ENCODE measurements around the gene CEP70. TPM values are rescaled to one million over a fixed set of nuclear protein-coding genes. Genes with fewer than 3 reads are reported as not detected.
A peak's percentile ranks its signal among the peaks of the same experiment; 100 is the strongest.
"Not testable (repeated sequence)": the region's sequence is repeated elsewhere in the genome, so short reads cannot be mapped to it uniquely, and the experiment has no call there.

The CEP70 gene
- total RNA-seq, 1 donor from 2014 or later, result 101 TPM

DNA sequence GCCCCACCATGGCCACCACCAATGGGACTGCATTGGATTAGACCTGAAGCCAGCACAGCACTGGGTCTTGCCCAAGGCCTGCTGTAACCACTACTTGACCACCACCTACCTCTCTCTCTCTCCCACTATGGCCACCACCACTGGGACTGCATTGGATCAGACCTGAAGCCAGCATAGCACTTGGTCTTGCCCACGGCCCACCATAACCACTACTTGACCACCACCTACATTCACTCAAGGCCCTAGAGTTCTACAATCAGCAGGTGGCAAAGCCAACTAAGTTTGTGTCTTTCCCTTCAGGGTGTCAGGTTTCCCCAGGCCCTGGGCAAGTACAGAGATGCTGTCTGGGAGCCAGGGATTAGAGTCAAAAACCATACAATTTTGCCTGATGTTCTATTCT lies 102.1 kb downstream of the CEP70 start:
- H3K27me3 Mint-ChIP-seq (ENCODE audit: insufficient read depth, low read depth), result peaks cover 2% of the 10 kb centered on the region
- peaks cover 8% of the 10 kb centered on the region for H3K36me3 Mint-ChIP-seq
- no peak for DNase-seq (ENCODE audit: low spot score)
- no peaks in the 10 kb centered on the region for H4K20me1 ChIP-seq (ENCODE audit: low read depth)
- H3F3A ChIP-seq (ENCODE audit: low read depth), result no peaks in the 10 kb centered on the region
- H3K4me1 ChIP-seq, result no peaks in the 10 kb centered on the region
- H3K27me3 ChIP-seq, result no peaks in the 10 kb centered on the region
- no peak overlapping the region for H2AFZ ChIP-seq (replicated peaks)
- peaks cover 21% of the 10 kb centered on the region for H3K9me3 Mint-ChIP-seq
- no peak overlapping the region for H3K27ac Mint-ChIP-seq
- H3K27ac ChIP-seq, result no peak overlapping the region
- no peak overlapping the region for H3K4me3 Mint-ChIP-seq
- no peaks in the 10 kb centered on the region for H3K36me3 ChIP-seq
- H3K4me1 Mint-ChIP-seq, result no peaks in the 10 kb centered on the region
- H3K79me2 ChIP-seq (ENCODE audit: low read depth), result no peaks in the 10 kb centered on the region
- H3K9me3 ChIP-seq (ENCODE audit: low read depth), result no peaks in the 10 kb centered on the region
- H3K4me3 ChIP-seq, result no peak overlapping the region
- TF ChIP-seq EZH2phosphoT487 (IDR thresholded peaks at IDR 0.05) (no peak), EZH2 (IDR thresholded peaks at IDR 0.05) (no peak)
- TF ChIP-seq, protein P1, sequence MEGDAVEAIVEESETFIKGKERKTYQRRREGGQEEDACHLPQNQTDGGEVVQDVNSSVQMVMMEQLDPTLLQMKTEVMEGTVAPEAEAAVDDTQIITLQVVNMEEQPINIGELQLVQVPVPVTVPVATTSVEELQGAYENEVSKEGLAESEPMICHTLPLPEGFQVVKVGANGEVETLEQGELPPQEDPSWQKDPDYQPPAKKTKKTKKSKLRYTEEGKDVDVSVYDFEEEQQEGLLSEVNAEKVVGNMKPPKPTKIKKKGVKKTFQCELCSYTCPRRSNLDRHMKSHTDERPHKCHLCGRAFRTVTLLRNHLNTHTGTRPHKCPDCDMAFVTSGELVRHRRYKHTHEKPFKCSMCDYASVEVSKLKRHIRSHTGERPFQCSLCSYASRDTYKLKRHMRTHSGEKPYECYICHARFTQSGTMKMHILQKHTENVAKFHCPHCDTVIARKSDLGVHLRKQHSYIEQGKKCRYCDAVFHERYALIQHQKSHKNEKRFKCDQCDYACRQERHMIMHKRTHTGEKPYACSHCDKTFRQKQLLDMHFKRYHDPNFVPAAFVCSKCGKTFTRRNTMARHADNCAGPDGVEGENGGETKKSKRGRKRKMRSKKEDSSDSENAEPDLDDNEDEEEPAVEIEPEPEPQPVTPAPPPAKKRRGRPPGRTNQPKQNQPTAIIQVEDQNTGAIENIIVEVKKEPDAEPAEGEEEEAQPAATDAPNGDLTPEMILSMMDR (IDR thresholded peaks at IDR 0.05), result no peak
- H3K4me2 ChIP-seq, result no peak overlapping the region
- no peak overlapping the region for H3K9ac ChIP-seq

DNA sequence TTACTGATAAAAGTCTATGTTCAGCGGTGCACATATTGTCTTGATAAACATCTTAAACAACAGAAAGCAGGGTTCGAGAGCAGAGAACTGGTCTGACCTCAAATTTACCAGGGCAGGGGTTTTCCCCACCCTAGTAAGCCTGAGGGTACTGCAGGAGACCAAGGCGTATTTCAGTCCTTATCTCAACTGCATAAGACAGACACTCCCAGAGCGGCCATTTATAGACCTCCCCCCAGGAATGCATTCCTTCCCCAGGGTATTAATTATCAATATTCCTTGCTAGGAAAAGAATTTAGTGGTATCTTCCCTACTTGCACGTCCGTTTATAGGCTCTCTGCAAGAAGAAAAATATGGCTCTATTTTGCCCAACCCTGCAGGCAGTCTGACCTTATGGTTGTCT lies 107.5 kb downstream of the CEP70 start:
- H3K27ac Mint-ChIP-seq; DNase-seq (ENCODE audit: low spot score); H4K20me1 ChIP-seq (ENCODE audit: low read depth); H3K27me3 ChIP-seq; H2AFZ ChIP-seq (replicated peaks); H3K4me1 Mint-ChIP-seq; H3K36me3 ChIP-seq; H3K79me2 ChIP-seq (ENCODE audit: low read depth); H3K4me1 ChIP-seq; H3K27me3 Mint-ChIP-seq (ENCODE audit: insufficient read depth, low read depth); H3K4me2 ChIP-seq; H3F3A ChIP-seq (ENCODE audit: low read depth); H3K9ac ChIP-seq; H3K4me3 ChIP-seq; H3K9me3 ChIP-seq (ENCODE audit: low read depth); H3K36me3 Mint-ChIP-seq; H3K4me3 Mint-ChIP-seq; H3K27ac ChIP-seq: not testable (repeated sequence)
- peaks cover 37% of the 10 kb centered on the region for H3K9me3 Mint-ChIP-seq

- H3K27ac Mint-ChIP-seq; H3K36me3 ChIP-seq; H3K27ac ChIP-seq; H4K20me1 ChIP-seq (ENCODE audit: low read depth); H3K27me3 Mint-ChIP-seq (ENCODE audit: insufficient read depth, low read depth); H3K4me2 ChIP-seq; H3K4me3 ChIP-seq; H3F3A ChIP-seq (ENCODE audit: low read depth); DNase-seq (ENCODE audit: low spot score); H2AFZ ChIP-seq (replicated peaks); H3K79me2 ChIP-seq (ENCODE audit: low read depth); H3K4me1 Mint-ChIP-seq; H3K9me3 ChIP-seq (ENCODE audit: low read depth); H3K9ac ChIP-seq; H3K4me1 ChIP-seq; H3K27me3 ChIP-seq; H3K36me3 Mint-ChIP-seq; H3K4me3 Mint-ChIP-seq: not testable (repeated sequence)
- H3K9me3 Mint-ChIP-seq, result peaks cover 36% of the 10 kb centered on the region
These were observed 109.4 kb downstream of the CEP70 start for GRCh38 chr3:138484672-138485071.

GRCh38 chr3:138479438-138479863 lies 114.6 kb downstream of the CEP70 start:
- TF ChIP-seq EZH2phosphoT487 (IDR thresholded peaks at IDR 0.05), result no peak
- TF ChIP-seq, protein P1 (IDR thresholded peaks at IDR 0.05), result peak; percentile 93
- Histone ChIP-seq H4K20me1 (ENCODE audit: low read depth) (no peaks in the 10 kb centered on the region), H3K27me3 (no peaks in the 10 kb centered on the region), H3K36me3 (no peaks in the 10 kb centered on the region), H2AFZ (replicated peaks) (peak overlapping the region; percentile 70), H3F3A (ENCODE audit: low read depth) (no peaks in the 10 kb centered on the region), H3K4me2 (no peak overlapping the region), H3K4me3 (no peak overlapping the region), H3K4me1 (no peaks in the 10 kb centered on the region), H3K9ac (no peak overlapping the region), H3K79me2 (ENCODE audit: low read depth) (no peaks in the 10 kb centered on the region), H3K27ac (no peak overlapping the region), H3K9me3 (ENCODE audit: low read depth) (no peaks in the 10 kb centered on the region)
- DNase-seq (ENCODE audit: low spot score), result peak; percentile 79
- H3K36me3 Mint-ChIP-seq, result no peaks in the 10 kb centered on the region
- H3K4me3 Mint-ChIP-seq, result no peak overlapping the region
- H3K4me1 Mint-ChIP-seq, result no peaks in the 10 kb centered on the region
- H3K9me3 Mint-ChIP-seq, result no peaks in the 10 kb centered on the region
- no peaks in the 10 kb centered on the region for H3K27me3 Mint-ChIP-seq (ENCODE audit: insufficient read depth, low read depth)
- no peak overlapping the region for H3K27ac Mint-ChIP-seq
